Endothelial cell of hepatic sinusoid (primary cell): ENCODE measurements around the gene SGMS2.

Experiments used
- in situ Hi-C: cut with HindIII; loops from 2 replicates; pipeline ENCODE4 v1.10.0; 2017; ENCODE audit warnings: low sequenced_read_pairs

The SGMS2 gene

DNA sequence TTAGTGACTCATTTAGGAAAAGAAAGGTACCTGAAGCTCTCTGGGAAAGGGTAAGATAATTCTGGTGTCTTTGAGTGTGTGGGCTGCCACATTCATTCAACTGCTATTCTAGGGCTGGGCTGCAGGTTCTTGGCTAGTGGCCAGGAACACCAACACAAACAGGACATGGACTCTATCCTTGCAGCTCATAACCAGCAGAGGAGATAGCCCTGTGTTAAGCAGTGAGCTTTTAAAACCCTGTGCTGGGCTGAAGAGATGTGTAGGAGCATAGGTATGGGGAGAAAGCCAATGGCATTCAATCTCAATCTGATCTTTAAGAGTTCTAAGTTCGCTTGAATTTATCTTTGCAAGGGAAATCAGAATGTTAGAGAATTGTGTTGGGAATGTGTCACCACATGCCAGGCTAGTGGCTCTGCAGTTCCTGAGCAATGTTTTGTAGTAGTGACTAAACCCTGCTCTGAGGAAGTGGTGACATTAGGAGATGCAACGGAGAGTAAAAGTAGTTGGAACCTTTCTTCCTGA, 39.2 kb downstream of the SGMS2 start:
- in situ Hi-C loops: no loop called here

DNA sequence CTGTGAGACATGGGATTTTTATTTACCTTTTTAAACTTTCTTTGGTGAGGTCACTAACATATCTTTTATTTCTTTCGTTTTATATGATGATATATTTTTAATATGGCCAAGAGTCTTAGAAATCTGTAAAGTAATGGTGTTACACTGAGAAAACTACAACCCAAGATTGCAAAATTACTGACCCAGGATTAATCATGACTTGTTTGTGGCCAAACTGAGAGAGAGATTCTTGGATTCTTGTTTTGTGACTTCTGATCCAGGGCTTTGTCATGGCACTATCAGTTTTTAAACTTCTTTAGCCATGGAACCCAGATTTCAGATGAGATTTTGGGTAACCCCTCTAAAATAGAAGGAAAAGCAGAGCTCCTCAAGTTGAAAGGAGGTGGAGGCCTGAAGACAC, 42.0 kb downstream of the SGMS2 start:
- in situ Hi-C loops: loop anchor here (5.0 kb wide), 1 partner anchor 36 kb away; no protein-coding TSS in a partner anchor

DNA sequence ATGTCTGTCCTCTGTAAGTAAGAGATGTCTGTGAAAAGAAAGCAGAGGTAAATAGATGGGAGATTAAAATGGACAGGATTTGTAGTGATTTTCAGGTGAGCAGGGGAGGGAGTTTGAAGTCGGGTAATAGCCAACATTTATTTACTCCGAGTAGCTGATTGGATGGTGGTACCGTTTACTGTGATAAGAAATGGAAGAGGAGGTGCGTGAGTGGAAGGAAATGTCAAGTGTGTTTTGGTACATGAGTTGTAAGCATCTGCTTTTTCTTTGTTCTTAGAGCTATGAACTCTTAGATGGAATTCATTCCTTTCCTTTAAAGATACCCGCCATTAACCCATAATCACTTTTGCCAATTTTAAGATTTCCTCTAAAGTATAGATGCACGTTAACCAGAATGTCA, 45.5 kb downstream of the SGMS2 start:
- in situ Hi-C loops: no loop called here

DNA sequence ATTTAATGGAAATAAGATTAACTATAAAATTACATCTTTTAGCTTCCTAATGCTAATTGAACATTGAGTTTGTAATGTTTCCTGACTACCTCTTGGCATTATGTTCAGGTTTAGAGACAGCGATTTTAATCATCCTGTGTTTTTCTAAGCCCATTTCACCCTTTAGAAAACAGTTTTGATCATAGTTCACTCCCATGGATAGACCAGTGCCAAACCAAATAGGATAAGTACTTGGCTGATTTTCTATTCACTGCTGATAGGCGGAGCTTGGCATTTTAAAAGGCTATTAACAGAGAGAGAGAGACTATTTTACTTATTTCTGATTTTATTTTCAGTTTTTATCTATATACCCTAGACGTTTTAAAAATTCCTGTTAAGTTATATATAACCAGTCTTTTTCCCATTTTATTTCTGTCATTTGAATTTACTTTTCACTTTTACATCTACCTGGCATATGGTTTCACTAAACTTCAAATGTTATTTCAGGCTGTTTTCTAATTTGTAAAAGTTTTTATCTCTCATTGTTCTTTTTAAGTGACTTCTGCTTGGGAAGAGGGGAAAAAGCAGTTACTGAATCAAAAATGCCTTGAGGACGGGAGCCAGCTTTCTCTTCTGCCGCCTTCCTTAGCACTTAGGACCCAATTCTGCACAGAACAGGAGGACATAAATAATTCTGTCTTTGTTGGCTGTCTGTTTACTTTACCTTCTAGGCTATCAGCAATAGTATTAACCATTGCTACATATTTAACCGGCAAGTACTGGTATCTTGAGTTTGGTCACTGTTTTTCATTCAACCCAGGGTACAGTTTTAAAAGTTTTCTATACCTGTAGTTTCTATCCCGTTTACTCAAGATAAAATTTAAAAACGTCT, 46.4 kb downstream of the SGMS2 start:
- in situ Hi-C loops: no loop called here

DNA sequence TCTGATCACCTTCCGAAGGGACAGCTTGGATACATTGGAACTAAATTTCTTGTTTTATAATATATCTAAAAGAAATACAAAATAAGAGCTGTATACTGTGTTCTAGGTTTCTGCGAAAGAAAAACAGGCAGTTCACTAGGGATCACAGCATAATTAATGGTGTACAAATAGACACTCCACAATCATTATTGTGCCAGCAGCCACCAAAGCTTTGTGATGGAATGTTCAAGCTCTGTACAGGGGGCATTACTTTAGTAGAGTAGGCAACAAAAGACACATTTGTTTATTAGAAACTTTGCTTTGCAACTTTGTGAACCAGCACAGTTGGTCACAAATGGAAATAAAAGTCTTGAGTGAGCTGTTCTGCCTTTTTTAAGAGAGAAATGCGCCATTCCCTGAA, 49.3 kb downstream of the SGMS2 start:
- in situ Hi-C loops: no loop called here

DNA sequence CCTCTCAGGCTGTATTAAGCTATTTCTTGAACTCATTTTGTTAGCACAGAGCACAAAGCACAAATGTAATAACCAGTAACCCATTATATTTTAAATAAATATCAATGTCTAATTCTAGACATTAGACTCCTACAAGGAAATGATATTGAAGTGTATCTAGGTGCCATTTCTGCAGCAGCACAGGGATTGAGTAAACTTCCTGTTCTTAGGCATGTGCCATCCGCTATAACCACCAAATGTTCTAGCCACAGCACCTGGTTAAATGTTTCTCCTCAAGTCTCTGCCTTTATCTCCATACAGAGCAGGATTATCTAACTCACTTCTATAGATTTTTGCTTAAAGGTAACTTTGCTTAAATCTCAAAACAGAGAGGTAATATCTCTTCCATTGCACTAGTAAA, 51.4 kb downstream of the SGMS2 start:
- in situ Hi-C loops: no loop called here

DNA sequence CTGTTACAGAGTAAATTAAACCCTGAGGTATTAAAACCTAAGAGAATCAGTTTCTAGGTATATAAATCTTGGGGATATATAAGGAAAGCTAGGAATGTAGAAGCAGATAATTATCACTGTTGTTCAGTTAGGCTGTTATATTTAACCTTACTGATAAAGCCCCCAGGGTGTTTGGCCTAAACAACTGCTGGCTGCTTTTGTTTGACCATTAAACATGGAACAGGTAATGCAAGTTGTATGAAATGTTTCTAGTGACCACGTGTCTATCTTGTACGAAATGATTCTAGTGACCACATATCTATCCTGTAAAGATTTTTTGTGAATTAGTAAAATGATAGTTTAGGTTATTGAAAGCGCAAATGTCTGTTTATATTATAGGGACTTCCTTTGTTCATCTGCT, 52.6 kb downstream of the SGMS2 start:
- in situ Hi-C loops: no loop called here

DNA sequence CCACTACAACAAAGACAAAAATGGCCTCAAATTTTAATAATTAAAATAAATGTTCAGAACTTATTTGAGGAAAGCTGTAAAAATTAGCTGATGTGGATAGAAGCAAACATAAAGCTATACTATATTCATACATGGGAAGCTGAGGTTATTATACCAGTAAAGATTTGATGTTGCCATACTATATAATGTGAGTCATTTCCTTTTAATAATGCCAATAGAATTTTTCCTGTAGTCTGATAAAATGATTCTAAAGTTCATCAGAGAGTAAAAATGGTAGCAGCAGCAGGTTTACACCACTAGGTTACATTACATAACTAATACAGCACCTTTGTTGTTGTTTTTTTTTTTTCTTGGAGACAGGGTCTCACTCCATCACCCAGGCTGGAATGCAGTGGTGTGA, 61.1 kb downstream of the SGMS2 start:
- in situ Hi-C loops: no loop called here

DNA sequence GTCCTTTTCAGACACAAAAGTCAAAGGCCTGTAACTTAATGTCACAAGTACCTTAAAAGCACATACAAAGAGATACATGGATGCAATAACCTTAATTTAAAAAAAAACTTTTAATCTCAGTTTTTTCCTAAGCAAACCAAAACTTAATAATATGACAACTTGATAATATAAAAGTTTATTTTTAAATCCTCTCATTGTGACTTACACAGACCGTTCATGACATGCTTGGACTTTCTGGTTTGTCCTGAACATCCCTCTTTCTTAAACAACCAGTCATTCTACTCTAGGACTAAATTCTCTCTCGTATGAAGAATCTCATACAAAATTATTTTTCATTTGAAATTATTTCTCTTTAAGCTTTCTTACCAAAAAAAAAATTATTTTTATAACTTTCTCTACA, 63.5 kb downstream of the SGMS2 start:
- in situ Hi-C loops: no loop called here

DNA sequence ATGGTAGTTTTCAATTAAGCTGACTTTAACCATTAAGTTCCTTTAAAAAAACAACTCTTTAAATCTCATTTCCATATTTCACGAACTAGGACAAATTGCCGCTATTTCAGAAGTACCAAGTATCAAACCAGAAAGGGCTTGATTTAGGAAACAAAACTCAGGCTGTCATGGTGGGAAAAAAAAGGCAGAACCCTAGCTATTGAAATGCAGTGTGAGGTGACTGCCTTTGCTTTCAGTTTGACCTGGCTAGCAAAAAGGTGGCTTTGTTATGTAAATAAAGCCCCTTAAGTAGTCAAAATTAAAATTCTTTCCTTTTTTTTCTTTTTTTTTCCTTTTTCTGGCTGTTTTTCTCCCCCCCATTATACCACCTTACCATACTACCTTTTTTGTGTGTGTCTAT, 66.0 kb downstream of the SGMS2 start:
- in situ Hi-C loops: no loop called here

DNA sequence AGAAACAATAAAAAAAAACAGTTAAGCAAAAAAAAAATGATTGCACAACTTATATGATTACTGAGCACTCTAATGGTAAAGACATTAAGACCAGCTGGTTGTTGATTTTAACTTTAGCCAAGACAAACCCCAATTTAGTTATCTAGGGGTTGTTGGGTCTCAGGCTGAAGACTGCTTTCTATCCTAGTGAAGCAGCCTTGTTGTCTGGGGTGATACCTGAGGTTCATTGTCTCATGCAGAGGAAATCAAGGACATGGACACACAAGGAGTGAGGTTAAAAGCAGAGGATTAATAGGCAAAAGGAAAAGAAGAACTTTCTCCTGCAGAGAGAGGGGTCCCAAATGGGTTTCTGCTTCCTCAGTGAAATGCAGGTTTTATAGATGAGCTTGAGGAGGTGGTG, 66.6 kb downstream of the SGMS2 start:
- in situ Hi-C loops: no loop called here

DNA sequence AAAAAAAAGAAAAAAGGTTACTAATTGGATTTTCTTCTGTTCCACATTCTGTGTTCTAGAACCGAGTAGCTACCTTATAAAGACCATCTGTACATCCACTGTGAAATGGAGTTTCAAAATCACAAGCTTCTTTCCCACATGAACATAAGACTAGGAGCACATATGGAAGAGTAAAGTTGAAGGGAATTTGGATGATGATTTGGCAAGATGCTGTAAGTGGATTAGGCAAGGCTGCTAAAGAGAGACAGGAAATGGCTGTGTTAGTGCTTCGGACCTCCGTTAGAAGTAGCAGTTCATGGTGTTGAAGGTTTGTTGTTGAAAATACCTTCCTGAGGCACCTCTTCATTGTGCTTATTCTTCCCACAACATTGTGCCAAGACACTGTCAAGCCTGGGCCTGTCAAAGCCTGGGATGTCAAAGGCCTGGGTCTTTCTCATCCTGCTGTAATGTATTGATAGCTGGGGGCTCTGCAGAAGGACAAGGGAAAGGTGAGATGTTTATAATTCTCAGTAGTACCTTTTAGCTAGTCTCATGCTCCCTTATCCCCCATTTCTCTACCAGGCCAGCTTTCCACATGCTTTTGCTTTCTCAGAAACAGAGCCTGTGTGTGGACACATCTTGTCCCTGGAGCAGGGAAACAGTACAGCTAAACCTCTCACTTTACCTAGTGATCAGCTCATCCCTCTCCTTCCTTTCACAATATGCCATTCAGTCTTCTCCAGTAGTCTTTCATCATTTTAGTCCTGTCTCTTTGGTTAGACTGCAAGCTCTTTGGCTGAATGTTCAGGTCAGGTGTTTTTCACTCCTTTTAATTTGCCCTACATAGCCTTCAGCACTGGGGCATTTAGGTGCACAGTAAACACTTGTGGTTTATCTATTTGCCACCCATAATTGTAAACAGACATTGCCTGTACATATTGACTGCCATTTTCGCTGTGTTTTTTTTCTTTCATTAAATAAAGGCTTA, 68.7 kb downstream of the SGMS2 start:
- in situ Hi-C loops: no loop called here

DNA sequence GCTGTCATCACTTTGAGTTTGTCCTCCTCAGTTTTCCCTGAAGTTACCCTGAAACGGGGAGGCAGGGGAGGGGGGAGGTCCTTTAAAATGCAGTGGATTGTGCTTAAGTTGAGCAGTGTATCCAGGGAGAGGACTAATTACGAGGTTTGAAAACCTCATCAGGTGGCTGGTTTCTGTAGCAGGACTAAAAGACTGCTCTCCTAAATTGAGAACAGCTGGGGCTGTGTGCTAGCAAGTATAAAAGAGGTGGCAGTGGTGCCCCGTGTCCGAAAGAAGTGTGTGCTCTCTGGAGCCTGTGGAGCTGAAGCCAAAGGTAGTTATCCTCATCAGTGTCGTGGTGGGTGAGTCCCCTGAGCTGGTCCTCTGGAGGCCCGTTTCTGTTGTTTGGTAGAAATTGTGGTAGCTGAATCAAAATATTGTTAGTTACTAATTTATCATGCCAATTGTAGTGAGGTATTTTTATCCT, 69.4 kb downstream of the SGMS2 start:
- in situ Hi-C loops: no loop called here

DNA sequence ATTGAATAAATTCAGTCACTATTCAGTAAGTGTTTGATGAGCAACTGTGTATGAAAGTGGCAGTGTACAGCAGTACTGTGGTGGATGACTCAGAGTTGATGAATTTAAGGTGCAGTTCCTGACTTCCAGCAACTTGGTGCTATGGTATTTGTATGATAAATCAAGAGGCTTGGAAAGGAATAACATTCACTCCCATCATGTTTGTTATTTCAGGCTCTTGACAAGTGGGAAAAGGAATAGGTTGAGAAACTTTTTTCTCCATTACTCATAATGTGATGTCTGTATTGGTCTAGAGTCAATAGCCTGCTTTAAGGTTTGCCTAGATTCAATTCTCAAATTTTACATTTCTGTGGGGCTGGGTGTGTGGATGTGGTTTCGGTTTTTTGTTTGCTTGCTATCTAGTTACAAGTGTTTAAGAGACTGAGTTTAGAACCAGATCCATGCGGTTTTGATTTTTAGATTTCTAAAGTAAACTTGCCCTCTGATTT, 71.5 kb downstream of the SGMS2 start:
- in situ Hi-C loops: no loop called here

DNA sequence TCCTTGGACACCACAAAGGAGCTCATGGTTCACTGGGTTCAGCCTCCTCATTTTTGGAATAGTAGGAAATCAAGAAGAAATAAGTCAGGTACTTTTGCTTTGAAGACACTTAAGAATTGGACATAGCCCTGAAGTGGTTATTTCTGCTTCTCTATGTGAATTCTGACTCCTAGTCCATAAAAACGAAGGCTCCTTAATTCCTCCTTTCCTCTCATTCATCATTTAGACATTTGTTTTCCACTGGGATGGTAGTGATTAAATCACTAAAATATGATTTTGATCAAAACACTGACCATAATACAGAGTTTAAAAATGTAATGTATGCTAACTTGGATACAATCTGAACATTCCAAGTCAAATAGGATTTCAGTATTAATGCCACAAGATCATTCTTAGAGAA, 71.9 kb downstream of the SGMS2 start:
- in situ Hi-C loops: no loop called here

DNA sequence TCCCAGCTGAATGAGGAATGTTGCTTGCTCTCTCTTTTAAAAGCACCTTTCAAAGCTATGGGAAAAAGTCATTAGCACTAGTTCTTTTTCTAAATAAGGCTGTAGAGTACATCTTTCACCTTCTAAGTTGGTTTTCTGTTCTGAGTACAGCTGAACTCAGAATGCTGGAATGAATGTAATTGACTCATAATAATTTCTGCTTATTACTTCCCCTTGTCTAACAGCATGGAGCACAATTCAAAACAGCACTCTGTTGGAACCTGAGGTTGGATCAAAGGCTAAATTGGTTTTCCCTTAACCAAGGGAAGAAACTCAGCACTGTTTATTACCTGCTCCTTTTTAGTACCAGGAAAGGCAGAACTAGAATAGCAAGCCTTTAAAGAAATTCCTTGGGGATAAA, 73.1 kb downstream of the SGMS2 start:
- in situ Hi-C loops: no loop called here

DNA sequence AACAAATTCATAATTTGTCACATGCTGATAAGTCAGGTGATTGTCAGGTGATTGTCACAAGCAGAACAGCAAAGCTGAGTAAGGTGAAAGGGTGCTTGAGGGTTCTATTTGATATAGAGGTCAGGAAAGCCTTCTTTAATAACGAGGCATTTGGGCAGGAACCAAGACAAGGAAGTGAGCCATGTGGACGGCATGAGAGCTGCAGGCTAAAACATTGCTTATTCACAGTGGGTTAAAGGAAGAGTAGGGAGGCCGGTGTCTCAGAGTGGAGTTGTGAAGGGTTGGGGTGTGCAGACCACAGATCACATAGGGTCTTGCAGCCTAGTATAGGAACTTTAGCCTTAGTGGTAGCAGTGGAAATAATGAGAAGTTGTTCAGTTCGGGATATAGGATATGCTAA, 75.3 kb downstream of the SGMS2 start:
- in situ Hi-C loops: loop anchor here (5.0 to 25.0 kb wide), 2 partner anchors 33 to 138 kb away; no protein-coding TSS in a partner anchor

DNA sequence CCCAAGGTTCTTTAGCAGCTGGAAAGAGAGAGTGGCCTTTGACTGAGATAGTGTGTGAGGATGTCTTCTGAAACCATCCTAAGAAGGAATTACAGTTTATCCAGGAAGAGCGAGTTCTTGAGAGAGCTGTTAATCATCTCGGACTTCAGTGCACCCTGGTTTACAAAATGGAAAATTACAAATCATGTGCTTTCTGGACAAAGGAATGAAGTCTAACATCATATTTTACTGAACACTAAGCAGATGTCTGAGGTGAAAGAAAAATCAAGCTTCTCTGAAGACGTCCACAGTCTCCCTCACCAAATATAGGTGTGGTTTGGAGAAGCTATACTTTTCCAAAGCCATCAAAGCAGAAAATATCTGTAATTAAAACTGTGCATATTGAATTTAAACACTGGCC, 75.8 kb downstream of the SGMS2 start:
- in situ Hi-C loops: loop anchor here (5.0 to 25.0 kb wide), 2 partner anchors 33 to 138 kb away; no protein-coding TSS in a partner anchor

DNA sequence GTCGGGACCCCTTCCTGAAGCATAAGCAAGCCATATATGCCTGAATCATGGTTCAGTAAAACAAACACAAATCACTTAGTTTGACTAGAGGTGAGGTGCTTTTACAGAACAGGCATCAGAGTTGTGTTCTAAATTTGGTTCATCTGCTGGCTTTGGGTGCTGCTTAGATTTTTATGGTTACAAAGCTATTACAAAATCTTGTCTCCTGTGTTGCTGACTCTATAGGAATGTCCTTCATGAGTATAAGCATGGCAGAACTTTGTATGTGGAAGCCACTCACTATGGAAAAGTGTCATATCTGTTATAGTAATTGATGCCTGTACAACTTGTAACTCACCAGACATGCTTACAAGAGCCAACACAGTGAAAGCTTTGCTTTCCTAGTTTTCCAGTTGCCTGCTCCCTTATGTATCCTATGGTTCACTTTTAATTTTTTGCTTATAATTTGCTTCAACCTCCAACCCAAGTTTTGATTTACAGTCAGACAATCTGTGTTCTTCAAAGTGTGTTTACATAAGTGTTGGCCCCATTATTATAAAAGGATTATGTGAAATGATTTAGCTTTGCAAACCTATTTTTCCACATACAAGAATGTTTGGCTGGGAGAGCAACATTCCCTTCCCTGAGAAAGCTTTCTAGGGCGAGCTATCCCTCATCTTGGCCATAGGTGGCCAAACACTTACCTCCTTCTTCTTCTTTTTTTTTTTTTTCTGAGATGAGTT, 76.6 kb downstream of the SGMS2 start:
- in situ Hi-C loops: loop anchor here (5.0 to 25.0 kb wide), 2 partner anchors 34 to 139 kb away; no protein-coding TSS in a partner anchor

DNA sequence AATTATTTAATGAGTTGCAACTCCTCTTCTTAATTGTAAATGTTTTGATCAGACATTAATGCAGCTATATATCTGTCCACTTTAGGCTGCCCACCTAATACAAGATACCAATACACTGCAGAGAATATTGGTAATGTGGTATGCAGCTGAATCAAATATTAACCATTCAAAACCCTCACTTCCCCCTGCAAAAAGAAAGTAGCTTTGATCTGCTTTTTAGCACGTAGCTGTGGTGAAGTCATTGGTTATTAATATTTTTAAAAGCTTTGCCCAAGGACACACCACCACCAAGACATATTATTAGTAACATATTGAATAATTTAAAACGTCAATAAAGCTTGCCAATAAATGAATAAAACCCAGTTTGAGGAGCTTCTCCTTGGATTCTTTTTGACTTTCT, 78.0 kb downstream of the SGMS2 start:
- in situ Hi-C loops: loop anchor here (5.0 to 25.0 kb wide), 2 partner anchors 35 to 140 kb away; no protein-coding TSS in a partner anchor
